NCI-H2107 treated with DMSO at 0.1 percent for 48 hours (cell line): ENCODE data around the gene EPHA6.

Experiments
- DNase-seq: peaks from one replicate; lab custom pipeline; 2025; ENCODE audit not compliant: unreplicated experiment; lab: John Stamatoyannopoulos, UW

Gene EPHA6

GRCh38 chr3:96813820-96814650 is at the start of gene EPHA6:
Gene EPHA6 (plus strand): TSS chr3:96814594.
- DNase-seq: peak; percentile 2

DNA sequence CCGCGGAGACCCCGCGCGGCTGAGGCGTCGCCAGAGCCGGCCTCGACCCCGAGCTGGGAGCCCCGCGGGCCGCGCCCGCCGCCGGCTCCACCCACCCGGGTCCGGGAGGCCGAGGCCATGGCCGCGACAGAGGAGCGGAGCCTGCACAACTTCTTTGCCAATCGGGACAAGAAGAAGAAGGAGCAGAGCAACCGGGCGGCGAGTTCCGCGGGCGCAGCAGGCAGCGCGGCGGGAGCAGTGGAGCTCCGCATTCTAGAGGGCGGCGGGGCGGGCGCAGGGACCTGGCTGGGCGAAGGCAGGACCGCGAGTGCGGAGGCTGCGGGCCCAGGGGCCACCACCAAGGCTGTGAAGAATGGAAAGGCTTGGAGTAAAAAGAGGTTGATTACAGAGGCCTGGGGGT is 37.6 kb upstream of the EPHA6 start:
- no peak for DNase-seq

GRCh38 chr3:96779810-96780209 is 34.6 kb upstream of the EPHA6 start:
- no peak for DNase-seq

DNA sequence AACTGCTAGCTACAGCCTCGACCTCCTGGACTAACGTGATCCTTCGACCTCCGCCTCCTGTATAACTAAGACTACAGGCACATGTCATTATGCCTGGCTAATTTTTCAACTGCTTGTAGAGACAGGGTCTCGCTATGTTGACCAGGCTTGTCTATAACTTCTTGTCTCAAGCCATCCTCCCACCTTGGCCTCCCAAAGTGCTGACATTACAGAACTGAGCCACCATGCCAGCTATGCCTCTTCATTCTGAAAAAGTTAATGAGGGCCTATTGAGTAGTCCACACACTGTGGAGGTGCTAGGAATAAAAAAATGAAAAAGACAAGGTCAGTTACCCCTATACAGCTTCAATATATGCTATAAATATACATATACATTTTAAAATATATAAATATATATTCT is 18.3 kb upstream of the EPHA6 start:
- no peak for DNase-seq

DNA sequence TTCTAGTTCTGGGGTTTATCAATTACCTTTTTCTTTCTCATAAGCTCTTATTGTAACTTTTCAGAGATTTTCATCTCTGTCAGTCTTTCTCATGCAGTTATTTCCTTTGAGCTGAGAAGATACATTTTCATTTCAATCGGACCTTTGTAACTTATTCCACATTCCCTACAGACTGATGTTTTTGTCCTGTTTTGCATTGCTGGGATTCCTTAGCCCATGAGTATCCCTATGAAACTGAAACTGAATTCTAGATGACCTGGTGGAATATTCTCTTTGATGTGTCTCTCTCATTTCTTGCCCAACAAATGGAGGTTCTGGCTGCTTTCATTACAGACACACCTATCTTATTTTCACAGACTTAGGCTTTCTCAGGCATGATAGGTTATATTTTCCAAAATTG is 10.5 kb upstream of the EPHA6 start:
- no peak for DNase-seq

DNA sequence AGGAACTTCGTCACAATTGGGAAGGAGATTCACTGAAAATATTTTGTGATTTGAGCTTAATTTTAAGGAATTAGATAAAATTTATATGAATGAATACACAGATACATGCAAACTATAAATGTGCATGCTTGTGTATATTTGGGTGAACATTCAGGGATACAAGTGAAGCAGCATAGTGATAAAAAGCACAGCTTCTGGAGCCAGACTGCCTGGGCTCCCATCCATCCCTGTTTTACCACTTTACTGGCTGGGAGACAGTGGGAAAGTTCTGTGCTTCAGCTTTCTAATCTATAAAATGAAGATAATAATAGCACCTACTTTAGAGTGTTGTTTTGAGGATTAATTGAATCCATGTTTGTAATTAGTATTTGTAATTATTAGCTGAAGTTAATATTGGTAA is 8.1 kb upstream of the EPHA6 start:
- DNase-seq: no peak

- peak; percentile 66 for DNase-seq
Measured at GRCh38 chr3:96813134-96813819, 1.1 kb upstream of the EPHA6 start.

DNA sequence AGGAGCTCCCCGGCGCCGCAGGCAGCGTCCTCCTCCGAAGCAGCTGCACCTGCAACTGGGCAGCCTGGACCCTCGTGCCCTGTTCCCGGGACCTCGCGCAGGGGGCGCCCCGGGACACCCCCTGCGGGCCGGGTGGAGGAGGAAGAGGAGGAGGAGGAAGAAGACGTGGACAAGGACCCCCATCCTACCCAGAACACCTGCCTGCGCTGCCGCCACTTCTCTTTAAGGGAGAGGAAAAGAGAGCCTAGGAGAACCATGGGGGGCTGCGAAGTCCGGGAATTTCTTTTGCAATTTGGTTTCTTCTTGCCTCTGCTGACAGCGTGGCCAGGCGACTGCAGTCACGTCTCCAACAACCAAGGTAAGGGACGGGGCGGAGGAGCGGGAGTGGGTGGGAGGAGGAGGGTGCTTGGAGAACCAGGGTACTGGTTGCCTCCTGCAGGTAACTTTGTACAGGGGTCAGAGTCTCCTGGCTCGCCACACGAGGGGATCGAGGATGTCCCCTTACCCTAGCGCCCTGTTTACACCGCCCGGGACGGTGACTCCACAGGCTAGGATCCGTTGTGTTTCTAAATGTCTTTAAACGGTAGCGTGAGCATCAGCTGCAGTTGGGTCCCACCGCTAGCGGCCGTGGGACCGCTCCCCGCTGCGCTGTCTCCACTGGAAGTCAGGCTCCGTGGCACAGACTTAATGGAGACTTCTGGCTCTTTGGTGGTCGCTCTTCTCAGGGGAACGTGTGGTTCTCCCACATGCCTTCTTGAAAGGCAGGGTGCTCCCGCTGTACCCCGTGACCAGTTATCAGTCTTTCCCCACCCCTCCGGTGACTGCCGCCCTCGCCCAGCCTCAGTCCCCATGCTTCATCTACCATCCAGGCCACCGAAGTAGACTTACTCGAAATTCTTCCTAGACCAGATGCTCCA is 515 bp downstream of the EPHA6 start:
- no peak for DNase-seq

DNA sequence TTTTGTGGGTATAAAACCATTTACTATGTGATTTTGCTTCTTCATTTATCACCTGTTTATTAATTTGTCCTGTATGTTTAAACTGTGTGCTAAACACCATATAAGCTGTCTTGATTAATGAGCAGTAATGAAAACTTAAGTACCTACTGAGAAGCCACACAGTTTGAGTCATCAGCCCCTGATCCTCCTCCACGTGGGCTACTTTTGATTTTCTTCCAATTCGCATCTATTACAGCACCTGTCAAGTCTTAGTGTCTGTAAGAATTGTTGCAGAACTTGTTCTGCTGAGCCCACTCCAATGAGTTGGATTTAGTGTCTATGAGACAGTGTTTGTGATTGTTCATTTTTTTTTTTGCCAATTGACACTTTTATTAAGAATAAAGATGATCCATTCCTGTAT is 16.8 kb downstream of the EPHA6 start:
- DNase-seq: no peak

GRCh38 chr3:96833301-96833700 is 18.9 kb downstream of the EPHA6 start:
- DNase-seq: no peak

DNA sequence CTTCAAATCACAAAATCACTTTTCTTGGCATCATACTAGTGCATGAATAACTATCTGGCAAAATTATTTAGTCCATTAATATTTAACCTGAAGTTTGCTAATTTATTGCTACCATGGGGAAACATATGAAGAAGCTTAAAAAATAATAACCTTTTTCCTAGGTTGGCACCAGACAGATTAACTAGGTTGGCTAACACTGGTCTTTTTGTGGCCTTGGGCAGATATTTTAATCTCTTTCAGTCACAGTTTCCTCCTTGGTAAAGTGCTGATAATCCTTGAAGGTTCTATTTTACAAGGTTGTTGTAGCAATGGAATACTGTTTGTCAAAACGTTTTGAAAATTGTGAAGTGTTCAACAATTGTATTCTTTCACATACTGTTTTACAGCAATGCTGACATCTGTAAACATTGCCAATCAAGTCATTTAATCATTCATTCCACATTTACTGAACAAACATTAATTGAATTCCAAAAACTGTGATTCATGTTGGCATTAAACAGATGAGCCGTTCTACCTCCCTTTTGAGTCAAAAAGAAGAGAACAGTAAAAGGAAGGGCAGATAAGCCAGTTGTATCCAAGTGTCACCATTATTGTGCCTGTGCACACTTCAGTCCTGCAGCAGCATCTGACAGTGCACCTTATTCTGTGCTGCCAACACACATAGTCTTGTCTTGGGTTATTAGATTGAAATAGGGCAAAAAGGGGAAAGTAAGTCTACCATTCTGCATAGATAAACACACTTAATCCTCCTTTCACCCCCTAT is 21.9 kb downstream of the EPHA6 start:
- DNase-seq: no peak

DNA sequence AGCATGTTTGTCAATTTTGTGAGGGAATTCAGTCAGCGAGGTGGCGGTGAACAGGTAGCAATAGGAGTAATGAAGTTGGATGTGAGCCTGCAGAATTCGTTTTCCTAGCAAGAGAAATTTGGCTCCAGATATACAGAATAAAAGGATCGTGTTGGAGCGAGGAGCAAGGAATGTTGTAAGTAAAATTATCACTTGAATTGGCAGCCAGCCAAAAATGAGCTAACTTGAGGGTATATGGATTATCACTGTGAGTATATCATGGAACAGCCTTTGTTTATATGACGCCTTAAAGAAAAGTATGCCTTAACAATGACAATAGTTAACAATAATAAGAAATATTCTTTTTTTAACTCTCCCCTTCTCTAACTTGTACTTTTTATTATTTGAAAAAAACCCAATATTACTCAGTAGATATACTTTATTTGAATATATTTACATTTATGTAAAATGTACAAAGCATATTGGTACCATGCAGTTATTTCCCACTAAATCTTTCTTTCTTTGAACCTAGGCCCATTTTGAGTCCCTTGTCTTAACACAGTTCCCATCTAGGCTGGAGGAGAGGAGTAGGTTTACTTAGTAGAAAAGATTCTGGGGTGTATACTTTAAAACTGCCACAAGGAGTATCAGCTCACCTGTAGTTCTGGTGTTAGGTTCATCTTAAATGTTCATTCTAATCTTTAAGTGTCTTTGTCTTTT is 29.3 kb downstream of the EPHA6 start:
- DNase-seq: no peak

- no peak for DNase-seq
Measured at GRCh38 chr3:96844204-96844514, 29.8 kb downstream of the EPHA6 start.

GRCh38 chr3:96852849-96853248 is 38.5 kb downstream of the EPHA6 start:
- no peak for DNase-seq

GRCh38 chr3:96860882-96861281 is 46.5 kb downstream of the EPHA6 start:
- DNase-seq: no peak

- peak; percentile 23 for DNase-seq
Measured at GRCh38 chr3:96863129-96863740, 48.8 kb downstream of the EPHA6 start.

DNA sequence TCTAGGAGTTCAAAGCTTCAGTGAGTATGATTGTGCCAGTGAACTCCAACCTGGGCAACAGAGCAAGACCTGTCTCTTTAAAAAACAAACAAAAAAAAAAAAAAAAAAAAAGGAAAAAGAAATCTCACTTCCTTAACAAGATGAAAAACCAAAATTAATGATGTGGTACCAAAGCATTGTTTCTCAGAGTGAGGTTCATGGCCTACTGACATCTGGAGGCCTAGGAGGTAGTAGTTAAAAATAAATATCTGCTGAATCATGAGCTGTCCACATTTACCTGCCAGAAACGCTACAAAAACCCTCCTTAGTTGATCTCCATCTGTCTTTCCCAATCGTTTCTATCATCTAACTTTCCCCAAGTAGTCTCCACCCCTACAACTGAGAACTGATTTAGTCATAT is 51.2 kb downstream of the EPHA6 start:
- DNase-seq: no peak

- no peak for DNase-seq
Measured at GRCh38 chr3:96869316-96869715, 54.9 kb downstream of the EPHA6 start.

DNA sequence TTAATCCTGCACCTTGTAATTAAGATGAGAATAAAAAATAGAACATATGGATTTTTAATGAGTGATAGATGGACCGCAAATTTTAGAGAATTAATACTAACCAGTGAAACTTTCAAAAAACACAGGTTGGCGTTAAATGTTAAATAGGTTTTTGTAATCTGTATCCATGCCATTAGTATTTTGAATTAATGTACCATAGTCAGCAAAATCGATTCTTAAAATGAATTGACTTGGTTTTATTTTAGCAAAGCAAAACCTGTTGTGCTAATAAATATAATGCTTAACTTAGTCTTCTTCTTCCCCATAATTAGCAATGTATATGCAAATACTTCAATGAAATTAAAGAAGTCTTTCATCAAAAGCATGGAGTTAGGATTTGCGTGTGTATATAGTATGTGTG is 63.1 kb downstream of the EPHA6 start:
- no peak for DNase-seq

- DNase-seq: no peak
Measured at GRCh38 chr3:96900031-96900430, 85.6 kb downstream of the EPHA6 start.
